CD4-positive, alpha-beta T cell treated with Interleukin-15 for 1 hour (primary cell): Measurements from ENCODE around the gene TSSC4.

Experiments used
- DNase-seq: peaks from one replicate; pipeline ENCODE4 v3.0.0-alpha.2; 2020

The TSSC4 gene

GRCh38 chr11:2369896-2370295 lies 30.7 kb upstream of the TSSC4 start:
- DNase-seq, result peak; percentile 5

GRCh38 chr11:2374456-2375201 lies 25.9 kb upstream of the TSSC4 start:
- peak; percentile 13 for DNase-seq

GRCh38 chr11:2375341-2375853 lies 25.2 kb upstream of the TSSC4 start:
- peak; percentile 11 for DNase-seq

GRCh38 chr11:2375964-2376551 lies 24.5 kb upstream of the TSSC4 start:
- DNase-seq, result no peak

- peak; percentile 51 for DNase-seq
These were observed 23.6 kb upstream of the TSSC4 start, which contains the start of gene CD81 for GRCh38 chr11:2376751-2377451. CD81 (plus strand) TSS chr11:2377310; CDS start chr11:2377550, 240 bp downstream.

GRCh38 chr11:2377511-2378443 lies 22.8 kb upstream of the TSSC4 start:
- peak; percentile 60 for DNase-seq

- DNase-seq, result no peak
These were observed 21.9 kb upstream of the TSSC4 start for GRCh38 chr11:2378527-2379210.

- DNase-seq, result no peak
These were observed 20.9 kb upstream of the TSSC4 start for GRCh38 chr11:2379466-2380174.

- DNase-seq, result no peak
These were observed 20.2 kb upstream of the TSSC4 start for GRCh38 chr11:2380396-2380795.

- peak; percentile 64 for DNase-seq
These were observed 19.7 kb upstream of the TSSC4 start for GRCh38 chr11:2380807-2381350.

- DNase-seq, result no peak
These were observed 18.9 kb upstream of the TSSC4 start for GRCh38 chr11:2381494-2382128.

GRCh38 chr11:2382129-2382517 lies 18.4 kb upstream of the TSSC4 start:
- no peak for DNase-seq

- DNase-seq, result no peak
These were observed 17.4 kb upstream of the TSSC4 start for GRCh38 chr11:2382936-2383851.

- DNase-seq, result peak; percentile 72
These were observed 16.4 kb upstream of the TSSC4 start for GRCh38 chr11:2383852-2384804.

- DNase-seq, result peak; percentile 37
These were observed 15.1 kb upstream of the TSSC4 start for GRCh38 chr11:2385156-2386151.

GRCh38 chr11:2386591-2386990 lies 14.0 kb upstream of the TSSC4 start:
- DNase-seq, result no peak
